HFFc6 (cell line): Measurements from ENCODE around the gene ACVR1. TPM values are rescaled to one million over a fixed set of nuclear protein-coding genes. Genes with fewer than 3 reads are reported as not detected.
"Not testable (repeated sequence)": the region's sequence is repeated elsewhere in the genome, so short reads cannot be mapped to it uniquely, and the experiment has no call there.

Source experiments
- DNase-seq: peaks from one replicate; pipeline ENCODE4 v3.0.0-alpha.2; 2018
- H3K27ac Mint-ChIP-seq: 2 replicates; pipeline ENCODE4 v1.8.0; 2020; ENCODE audit warnings: mild to moderate bottlenecking, mixed read lengths
- H3K27me3 Mint-ChIP-seq: 2 replicates; pipeline ENCODE4 v1.8.0; 2021; ENCODE audit warnings: mild to moderate bottlenecking, moderate library complexity, mixed read lengths; ENCODE audit not compliant: insufficient read depth
- H3K36me3 Mint-ChIP-seq: 2 replicates; pipeline ENCODE4 v1.8.0; 2021; ENCODE audit warnings: low read depth, mixed read lengths
- H3K4me1 Mint-ChIP-seq: 2 replicates; pipeline ENCODE4 v1.8.0; 2020; ENCODE audit warnings: low read depth, mixed read lengths
- H3K4me3 Mint-ChIP-seq: 2 replicates; pipeline ENCODE4 v1.8.0; 2020; ENCODE audit warnings: mild to moderate bottlenecking, moderate library complexity, mixed read lengths
- H3K9me3 Mint-ChIP-seq: 2 replicates; pipeline ENCODE4 v1.8.0; 2020; ENCODE audit warnings: mild to moderate bottlenecking, mixed read lengths
- CTCF ChIP-seq: fragments of 200-600 bp; sonication (generic); IDR thresholded peaks from 2 replicates; pipeline ENCODE4 v1.5.0; 2021; ENCODE audit warnings: antibody characterized with exemption, mild to moderate bottlenecking
- total RNA-seq, 6 experiments: library from RNA; stranded (reverse); fragmentation: NEBNext Ultra II Directional; extraction: Animal tissue kit (Norgen Biotek cat#: 25700); gene quantifications; 2 replicates in 1 of 6; 3 replicates in 5 of 6; pipeline ENCODE4 v1.2.3, GENCODE V29; 2021

ACVR1 gene
- total RNA-seq, 6 experiments from 2014 or later: 37.5 to 48.4 (median 43.1) TPM

DNA sequence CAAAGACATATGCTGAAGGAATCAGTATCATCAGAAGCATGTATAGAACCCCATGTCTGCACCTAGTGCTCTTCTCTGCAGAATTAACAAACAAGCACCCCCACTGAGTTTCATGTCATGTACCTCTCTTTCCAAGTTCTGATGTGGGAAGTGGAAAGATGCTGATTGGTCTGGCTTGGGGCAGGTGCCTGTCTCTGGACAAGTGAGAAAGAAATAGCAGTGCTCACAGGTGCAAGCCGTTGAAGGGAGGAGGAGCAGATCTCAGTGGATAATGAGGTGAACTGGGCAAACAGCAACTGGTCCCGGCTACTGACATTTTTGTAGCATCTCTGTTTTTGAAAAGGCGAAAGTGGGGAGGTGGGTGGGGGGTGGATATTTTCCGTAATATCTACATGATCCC is 17.5 kb upstream of the ACVR1 start:
- Mint-ChIP-seq H3K27me3 (peaks cover 5% of the 10 kb centered on the region), H3K4me3 (no peak overlapping the region)

GRCh38 chr2:157891643-157892041 is 15.5 kb upstream of the ACVR1 start:
- peaks cover 14% of the 10 kb centered on the region for H3K4me1 Mint-ChIP-seq
- no peak for TF ChIP-seq CTCF
- DNase-seq: no peak
- H3K4me3 Mint-ChIP-seq: no peak overlapping the region
- H3K27me3 Mint-ChIP-seq: peaks cover 5% of the 10 kb centered on the region
- no peaks in the 10 kb centered on the region for H3K36me3 Mint-ChIP-seq
- no peak overlapping the region for H3K27ac Mint-ChIP-seq
- no peaks in the 10 kb centered on the region for H3K9me3 Mint-ChIP-seq

More for the DNA sequence above, 17.5 kb upstream of the ACVR1 start:
- H3K27ac Mint-ChIP-seq: no peak overlapping the region
- DNase-seq: no peak
- peaks cover 23% of the 10 kb centered on the region for H3K4me1 Mint-ChIP-seq
- no peaks in the 10 kb centered on the region for H3K36me3 Mint-ChIP-seq
- H3K9me3 Mint-ChIP-seq: no peaks in the 10 kb centered on the region
- no peak for TF ChIP-seq CTCF

GRCh38 chr2:157890969-157891642 is 15.0 kb upstream of the ACVR1 start:
- no peak for DNase-seq
- H3K9me3 Mint-ChIP-seq: no peaks in the 10 kb centered on the region

GRCh38 chr2:157887946-157888345 is 11.8 kb upstream of the ACVR1 start:
- no peaks in the 10 kb centered on the region for H3K9me3 Mint-ChIP-seq
- no peak for DNase-seq
- no peak for TF ChIP-seq CTCF
- H3K27me3 Mint-ChIP-seq: peaks cover 5% of the 10 kb centered on the region
- no peak overlapping the region for H3K4me3 Mint-ChIP-seq
- no peaks in the 10 kb centered on the region for H3K36me3 Mint-ChIP-seq
- H3K4me1 Mint-ChIP-seq: no peaks in the 10 kb centered on the region
- no peak overlapping the region for H3K27ac Mint-ChIP-seq

More at GRCh38 chr2:157890969-157891642, 15.0 kb upstream of the ACVR1 start:
- no peaks in the 10 kb centered on the region for H3K36me3 Mint-ChIP-seq
- no peak overlapping the region for H3K27ac Mint-ChIP-seq
- peaks cover 5% of the 10 kb centered on the region for H3K27me3 Mint-ChIP-seq
- peaks cover 14% of the 10 kb centered on the region for H3K4me1 Mint-ChIP-seq
- no peak for TF ChIP-seq CTCF
- no peak overlapping the region for H3K4me3 Mint-ChIP-seq

DNA sequence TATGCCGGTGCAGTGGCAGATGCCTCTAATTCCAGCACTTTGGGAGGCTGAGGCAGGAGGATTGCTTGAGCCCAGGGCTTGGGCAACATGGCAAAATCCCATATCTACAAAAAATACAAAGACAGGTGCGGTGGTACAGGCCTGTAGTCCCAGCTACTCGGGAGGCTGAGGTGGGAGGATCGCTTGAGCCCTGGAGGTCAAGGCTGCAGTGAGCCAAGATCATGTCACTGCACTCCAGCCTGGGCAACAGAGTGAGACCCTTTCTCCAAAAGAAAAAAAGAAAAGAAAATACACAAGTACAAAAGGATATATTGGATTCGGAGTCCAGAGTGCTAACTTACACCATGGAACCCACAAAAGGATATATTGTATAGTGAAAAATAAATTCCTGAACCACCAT is 8.4 kb upstream of the ACVR1 start:
- not testable (repeated sequence) for H3K4me3 Mint-ChIP-seq, H3K9me3 Mint-ChIP-seq, DNase-seq, H3K27me3 Mint-ChIP-seq, H3K36me3 Mint-ChIP-seq, H3K4me1 Mint-ChIP-seq, H3K27ac Mint-ChIP-seq

- Mint-ChIP-seq H3K4me1 (peaks cover 8% of the 10 kb centered on the region; the same call in 1 of the 2 replicates), H3K27me3 (peaks cover 4% of the 10 kb centered on the region; the same call in 1 of the 2 replicates)
- no peak for DNase-seq
Measured at GRCh38 chr2:157880927-157881326, 4.8 kb upstream of the ACVR1 start.

More at GRCh38 chr2:157880927-157881326, 4.8 kb upstream of the ACVR1 start:
- Mint-ChIP-seq H3K36me3 (no peaks in the 10 kb centered on the region), H3K27ac (no peak overlapping the region), H3K9me3 (no peaks in the 10 kb centered on the region), H3K4me3 (no peak overlapping the region)
- no peak for TF ChIP-seq CTCF
